Measurements from ENCODE around the gene IFIT3.

IFIT3 gene

DNA sequence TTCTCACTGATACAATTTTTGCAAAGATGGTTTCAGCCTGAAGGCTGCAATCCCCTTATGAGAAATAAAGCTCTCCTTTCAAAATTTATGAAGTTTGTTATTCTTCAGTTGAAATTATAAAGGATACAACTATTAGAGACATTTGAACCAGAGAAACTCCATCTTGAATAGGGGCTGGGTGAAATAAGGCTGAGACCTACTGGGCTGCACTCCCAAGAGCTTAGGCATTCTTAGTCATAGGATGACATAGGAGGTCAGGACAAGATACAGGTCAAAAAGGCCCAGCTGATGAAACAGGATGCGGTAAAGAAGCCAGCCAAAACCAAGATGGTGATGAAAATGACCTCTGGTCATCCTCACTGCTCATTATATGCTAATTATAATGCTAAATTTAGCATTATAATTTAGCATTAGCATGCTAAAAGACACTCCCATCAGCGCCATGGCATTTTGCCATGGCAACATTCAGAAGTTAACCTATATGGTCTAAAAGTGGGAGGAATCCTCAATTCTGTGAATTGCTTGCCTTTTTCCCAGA lies 27.7 kb downstream of the IFIT3 start:
- no peak for DNase-seq

DNA sequence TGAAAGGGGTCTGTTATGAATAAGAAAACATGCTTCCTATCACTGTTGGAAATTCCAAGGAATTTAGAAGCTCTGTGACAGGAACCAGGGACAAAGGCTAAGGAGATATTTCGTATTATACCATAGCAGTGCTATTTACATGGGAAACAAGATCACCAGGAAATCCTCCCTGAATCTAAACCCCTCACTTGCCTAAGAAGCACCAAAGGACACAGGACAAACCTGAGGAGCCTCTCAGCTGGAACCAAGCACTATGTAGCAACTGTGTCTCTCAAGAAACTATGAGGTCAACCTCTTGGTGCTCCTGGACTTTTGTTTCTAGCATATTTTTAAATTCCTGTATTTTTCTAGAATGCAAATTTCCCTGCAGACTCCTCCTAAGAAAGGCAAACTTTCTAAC lies 29.3 kb downstream of the IFIT3 start:
- DNase-seq, result no peak

DNA sequence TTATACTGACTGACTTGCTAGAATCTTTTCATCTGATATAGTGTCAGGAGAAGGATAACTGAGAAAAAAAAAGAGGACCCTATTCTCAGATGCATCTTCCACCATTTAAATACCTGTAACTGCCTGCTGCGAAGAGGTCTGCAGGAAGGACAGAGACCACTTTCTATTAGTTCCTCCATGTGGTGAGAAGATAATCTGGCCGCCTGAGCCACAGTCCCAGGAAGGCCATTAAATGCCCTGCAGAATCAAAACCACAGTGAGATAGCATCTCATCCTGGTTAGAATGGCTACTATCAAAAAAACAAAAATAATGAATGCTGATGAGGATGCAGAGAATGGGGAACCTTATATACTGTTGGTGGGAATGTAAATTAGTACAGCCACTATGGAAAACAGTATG lies 30.2 kb downstream of the IFIT3 start:
- DNase-seq, result no peak

DNA sequence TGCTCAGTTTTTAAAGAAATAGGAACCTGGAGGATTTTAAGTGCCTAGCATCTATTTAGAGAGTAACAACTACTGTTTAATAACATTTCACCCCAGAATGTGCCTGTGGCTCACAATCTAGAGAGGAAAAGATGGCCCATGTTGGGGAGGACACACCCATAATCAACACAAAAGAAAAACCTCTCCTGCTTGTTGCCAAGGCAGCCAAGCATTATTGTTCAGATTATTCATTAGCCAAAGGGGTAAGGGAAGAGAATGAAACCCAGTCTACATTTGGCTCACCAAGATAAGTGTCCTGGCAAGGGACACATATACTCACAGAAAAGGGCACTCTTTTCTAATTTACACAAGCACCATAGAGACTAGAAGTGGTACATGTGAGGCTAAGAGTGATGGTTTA lies 32.4 kb downstream of the IFIT3 start:
- no peak for DNase-seq

DNA sequence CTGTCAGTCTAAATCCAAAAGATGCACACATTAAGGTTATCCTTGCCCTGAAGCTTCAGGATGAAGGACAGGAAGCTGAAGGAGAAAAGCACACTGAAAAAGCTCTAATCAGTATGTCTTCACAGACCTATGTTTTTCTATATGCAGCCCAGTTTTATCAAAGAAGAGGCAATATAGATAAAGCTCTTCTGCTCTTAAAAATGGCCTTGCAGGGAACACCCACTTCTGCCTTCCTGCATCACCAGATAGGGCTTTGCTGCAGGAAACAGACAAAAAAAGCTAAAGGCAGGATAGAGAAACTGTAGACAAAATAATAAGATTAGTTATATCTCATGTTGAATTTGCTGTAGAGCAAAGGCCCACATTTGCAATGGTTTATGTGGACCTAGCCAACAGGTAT lies 35.1 kb downstream of the IFIT3 start:
- DNase-seq, result no peak

DNA sequence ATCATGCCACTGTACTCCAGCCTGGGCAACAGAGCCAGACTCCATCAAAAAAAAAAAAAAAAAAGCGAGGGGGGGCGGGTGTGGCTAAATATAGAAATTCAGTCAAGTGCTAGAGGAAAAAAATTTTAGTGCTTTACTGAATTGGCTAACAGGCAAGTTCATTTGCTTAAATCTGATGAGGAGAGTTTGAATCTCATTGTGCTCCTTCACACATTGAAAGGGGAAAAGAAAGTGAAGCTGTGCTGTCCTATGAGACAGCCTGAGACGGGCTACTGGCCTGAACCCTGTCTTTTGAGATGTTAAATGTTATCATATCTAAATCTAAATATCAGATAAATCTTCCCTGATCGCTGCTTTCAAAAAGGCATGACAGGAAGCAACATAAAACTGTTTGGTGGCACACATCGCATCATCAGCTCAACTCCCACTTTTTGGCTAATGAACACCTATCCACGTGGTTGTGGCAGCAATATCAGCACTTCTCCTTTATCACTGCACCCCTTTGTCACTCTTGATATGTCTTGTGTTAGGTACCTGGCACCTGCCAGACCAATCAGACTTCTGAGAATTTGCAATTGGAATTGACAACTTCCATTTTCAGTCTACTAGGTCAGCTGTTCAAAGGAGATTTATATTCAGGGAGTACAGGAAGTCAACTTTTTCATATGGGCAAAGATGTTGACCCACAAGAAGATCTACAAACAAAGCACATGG lies 36.1 kb downstream of the IFIT3 start:
- DNase-seq, result no peak

DNA sequence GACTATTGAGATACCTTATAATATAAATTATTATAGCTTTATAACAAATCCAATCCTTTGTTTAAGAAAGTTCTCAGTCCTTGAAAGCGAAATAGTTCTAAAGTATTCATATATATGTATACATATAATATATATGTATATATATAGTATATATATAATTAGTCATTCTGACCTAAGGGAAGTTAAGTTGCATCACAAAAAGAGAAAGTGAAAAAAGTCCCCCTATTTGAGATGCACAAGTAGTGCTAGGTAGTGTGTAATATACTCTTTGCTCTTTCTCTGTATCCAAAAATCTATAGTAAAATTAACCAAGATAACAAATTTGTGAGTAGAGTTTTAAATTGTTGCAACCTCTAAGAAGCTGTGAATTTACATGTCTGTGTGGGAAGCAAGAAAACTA lies 36.7 kb downstream of the IFIT3 start:
- DNase-seq, result no peak

DNA sequence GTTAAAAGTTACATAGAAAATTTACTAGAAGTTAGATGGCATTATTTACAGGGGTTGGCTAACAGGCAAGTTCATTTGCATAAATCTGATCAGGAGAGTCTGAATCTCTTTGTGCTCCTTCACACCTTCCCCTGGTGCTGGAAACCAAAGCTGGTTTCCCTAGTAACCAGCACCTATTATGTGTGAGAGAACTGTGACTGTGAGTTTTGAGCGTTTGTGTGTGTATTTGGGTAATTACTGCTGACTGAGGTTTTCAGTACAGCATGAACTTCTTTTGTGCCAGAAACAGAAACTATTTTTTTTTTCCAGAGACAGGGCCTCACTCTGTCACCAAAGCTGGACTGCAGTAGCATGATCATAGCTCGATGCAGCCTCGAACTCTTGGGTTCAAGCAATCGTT lies 39.7 kb downstream of the IFIT3 start:
- DNase-seq, result peak in 11 of 56 donors; percentile 6 to 57 (median 19)

DNA sequence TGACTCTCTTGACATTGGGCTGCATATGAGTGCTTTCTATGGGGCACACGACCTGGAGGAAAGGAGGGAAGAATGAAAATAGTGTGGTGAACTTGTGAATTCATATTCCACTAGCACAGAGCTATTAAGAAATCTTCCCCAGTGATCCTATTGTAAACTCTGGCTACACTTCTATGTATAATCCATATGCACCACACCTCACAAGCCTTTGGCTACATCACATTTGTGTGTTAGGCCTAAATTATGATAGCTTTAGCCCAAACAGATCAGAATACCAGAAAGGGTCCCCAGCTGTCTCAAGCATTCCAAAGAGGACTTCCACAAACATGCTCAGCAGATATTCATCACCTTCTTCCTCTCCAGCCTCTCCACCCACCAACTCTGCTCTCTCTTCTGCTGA lies 40.3 kb downstream of the IFIT3 start:
- no peak for DNase-seq

DNA sequence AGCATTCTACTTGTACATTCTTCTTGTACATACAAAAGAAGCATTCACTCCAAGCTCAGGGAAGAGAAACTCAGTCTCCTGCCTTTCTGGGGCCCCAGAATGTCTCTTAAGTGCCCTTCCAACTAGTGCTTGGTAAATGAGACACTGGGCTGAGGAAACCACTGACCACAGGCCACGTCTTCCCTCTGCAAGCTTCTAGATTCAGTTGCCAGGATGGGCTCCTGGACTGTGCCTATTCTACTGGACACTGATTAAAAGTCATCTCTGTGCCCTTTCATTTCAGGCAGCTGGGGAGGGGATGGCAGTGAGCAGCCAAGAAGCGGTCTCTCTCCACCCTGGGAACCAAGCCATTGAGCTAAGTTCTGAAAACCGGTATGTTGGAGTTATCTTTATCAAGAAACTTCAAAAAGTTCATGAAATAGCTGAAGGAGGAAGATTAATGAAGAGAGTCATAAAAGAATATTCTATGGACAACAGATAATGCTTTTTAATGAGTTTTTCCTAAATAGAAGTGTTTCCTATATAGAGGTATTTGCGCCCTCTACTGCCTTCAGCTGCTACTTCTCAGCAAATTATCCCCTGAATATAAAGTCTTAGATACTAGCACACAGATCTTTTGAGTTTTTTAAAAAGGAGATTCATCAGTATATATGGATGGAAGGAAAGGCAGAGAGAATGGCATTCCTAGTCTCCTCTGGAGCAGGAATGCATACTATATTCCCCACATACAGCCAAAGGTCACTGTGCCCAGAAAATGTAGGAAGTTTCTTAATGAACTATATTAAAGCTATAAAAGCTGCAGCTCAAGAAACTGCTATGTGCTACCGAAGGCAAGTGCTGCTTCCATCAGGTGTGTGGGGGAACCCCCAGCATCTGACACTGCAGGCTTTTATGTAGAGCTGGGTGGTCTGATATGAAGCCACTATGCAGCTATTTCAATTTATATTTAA lies 41.6 kb downstream of the IFIT3 start:
- DNase-seq, result peak in 21 of 56 donors; percentile 12 to 60 (median 25)

DNA sequence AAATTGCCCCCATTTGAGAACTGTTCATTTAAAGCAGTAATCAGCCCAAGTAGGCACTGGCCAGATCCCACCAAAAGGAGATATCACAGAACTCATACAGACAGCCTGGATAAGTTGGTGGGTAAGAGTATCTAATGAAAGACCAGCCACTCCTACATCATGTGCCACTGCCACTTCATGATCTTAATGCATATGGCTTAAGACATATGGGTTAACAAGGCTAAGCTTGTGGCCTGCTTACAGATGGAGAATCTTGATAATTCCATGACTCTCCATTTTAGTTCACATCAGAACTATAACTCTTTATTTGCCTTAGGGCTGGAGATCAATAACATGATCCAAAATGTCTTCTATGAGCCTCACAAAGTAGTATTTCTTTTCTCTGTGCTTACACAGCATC lies 43.3 kb downstream of the IFIT3 start:
- DNase-seq, result no peak

DNA sequence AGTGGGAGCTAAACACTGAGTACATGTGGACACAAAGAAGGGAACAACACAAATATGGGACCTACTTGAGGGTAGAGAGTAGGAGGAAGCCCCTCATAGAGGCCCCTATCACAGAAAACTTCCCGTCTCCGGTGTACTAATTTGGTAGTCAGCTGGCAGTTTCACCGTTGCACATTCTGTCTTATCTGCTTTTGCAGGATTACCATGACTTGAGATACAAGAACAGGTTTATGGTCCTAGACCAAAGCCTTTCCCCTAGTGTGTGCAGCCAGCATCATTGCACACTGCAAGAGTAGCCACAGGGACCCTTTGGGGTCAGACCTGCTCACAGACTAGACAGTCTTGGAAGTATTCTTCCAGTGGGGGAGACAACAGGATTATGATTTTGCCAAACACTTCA lies 44.2 kb downstream of the IFIT3 start:
- no peak for DNase-seq

DNA sequence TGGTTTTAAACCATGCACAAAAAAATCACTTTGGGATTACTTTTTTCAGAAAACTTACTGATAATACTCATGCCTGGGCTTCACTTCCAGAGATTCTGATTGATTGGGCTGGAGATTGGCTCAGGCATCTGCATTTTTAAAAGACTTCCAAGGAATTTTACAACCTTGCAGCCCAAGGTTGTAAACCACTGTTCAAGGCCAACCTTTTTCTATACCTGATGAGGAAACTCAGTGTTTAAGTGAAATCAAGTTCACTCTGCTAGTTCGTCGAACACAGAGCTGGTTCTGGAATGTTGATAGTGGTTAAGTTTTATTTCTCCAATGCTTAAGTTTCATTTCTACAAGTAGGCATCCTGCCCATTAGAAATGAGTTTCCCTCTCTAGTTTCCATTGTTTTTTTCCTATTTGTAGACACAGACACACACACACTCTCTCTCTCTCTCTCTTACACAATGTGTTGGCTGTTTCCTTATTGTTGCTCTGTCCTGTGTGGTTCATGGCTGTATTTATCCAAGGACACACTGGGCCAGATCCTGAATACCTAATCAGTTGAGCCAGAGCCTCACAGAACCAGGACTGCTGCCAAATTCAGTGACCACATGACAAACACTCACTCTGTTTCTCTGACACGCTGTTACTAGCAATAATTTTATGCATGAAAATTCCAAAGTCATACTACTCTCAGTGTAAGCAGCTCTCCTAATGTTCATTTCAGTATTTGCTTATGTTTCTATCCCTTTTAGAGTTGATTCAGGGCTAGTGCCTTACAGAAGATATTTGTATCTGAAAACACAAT lies 46.3 kb downstream of the IFIT3 start:
- DNase-seq, result peak in 54 of 56 donors; percentile 8 to 94 (median 78)

DNA sequence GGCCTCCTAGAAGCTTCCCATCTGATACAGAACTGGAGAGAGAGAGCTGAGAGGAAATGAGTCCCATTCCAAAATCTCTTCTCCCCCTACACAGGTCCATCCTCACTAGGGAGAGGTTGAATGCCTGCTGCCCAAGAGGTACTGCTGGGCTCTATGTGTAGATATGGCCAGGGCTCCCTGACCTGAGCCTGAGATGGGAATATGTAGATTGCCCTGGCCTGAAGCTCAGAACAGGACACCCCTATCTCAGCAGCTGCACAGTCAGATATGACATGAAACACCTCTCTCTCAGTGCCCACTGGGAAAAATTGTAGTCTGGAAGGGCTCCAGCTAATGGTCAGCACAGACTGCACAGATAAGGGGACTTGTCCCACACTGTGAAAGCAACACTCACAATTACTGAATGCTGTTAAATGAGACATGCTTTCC lies 46.9 kb downstream of the IFIT3 start:
- DNase-seq, result peak in 11 of 56 donors; percentile 11 to 62 (median 34)

DNA sequence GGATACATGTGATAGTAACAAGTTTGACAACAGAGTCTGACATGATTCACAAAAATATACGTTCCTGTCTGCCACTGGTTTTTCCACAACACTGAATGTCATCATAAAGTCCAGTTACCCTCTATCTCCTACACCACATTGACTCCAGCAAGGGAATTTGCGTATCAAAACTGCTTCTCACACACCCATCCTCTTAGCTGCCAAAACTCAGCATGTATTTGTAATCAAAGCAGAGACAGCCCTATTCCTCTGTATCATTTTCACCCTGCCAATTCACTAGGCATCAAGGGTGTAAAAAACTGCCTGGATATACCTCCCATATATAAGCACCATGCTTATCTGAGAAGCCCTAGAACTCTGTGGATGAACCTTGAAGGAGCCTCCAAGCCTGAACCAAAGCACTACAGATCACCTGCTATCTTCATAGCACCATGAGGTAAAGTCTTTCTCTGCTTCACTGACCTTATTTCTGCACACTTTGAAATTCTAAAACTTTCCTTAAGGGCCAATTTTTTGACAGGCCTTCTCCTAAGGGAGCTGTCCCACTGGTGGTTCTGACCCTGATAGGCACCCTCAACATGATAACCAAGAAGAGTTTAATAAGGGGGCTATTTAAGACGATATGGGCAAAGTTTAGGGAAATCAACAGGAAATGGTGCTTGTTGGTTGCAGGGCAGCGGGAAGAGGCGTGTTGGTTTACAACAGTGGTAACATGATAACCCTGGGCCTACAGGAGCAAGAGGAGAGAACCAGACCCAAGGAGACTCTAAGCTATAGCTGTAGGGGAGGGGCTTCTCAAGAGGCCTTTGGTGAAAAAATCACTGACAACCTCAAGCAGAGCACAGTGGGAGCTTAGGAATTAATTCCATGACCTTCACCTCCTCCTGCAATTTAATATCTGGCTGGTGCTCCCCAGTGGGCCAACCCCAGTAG lies 50.2 kb downstream of the IFIT3 start, which contains the start of gene IFIT1B:
Gene IFIT1B, plus strand, starts transcription at position 352 of the 933 bp plus-strand sequence. Its CDS starts 80 bp downstream, at position 432.
- DNase-seq, result no peak

DNA sequence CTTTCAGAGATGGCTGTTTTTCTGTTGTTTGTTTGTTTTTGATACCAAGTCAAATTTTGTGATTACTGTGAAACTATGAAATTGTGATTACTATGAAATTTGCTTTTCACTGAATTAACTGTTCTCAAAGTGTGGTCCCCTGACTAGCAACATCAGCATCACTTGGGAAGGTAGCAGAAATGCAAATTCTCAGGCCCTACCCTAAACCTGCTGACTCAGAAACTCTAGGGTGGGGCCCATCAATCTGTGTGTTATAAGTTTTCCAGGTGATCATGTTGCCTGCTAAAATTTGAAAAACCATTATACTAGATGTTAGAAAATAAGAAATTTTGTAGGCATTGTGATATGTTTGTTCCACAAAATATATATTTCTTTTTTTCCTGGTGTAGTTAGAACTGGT lies 51.3 kb downstream of the IFIT3 start:
- no peak for DNase-seq

DNA sequence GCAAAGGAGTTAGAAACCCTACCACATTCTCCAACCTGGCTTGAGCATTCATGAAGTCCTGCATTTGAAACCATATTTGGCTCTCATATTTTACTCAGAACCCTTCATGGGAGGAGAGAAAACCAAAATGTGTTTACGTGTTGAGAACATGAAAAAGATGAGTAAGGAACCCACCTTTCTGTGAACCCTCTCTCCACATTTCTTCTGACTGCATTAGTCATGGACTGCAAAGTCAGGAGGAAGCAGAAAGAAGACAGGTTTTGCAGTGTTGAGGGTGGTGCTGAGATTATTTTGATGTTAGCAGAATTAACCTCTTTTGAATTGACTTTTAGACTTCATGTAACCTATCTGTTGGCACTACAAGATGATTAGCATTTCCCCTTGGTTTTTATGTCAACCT lies 55.0 kb downstream of the IFIT3 start:
- DNase-seq, result no peak

DNA sequence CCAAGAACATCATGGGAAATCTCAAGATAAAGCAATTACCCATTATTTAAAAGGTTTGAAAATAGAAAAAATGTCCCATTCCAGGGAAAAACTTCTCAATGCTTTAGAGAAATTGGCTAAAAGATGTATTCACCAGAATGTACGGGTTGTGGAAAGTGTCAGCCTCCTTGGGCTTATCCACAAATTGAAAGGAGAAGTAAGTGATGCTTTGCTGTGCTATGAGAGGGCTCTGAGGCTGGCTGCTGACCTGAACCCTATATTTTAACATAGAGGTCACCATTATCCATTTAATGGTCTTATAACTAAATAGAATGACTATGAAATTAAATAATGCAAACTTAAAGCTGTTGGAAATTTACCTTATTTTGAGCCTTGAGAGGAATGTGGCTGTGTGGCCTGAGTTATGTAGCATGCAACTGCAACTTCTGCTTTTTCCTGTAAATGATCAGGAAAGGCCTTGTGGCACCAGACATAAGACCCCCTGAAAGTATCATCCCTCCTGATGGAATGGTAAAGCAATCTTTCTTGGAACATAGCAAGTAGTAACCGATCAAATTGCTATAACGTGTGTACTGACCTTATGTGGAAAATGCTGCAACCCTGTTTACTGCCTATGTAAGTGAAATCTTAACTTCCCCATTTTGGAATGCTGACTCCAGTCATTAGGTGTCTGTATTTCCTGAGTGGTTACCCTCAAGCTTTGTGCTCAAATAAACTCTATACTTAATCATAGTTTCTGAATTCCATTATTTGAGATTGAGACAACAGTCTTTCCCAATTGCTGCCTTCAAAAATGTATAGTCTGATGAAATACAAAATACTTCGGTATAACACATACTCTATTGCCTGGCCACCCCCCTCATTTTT lies 56.9 kb downstream of the IFIT3 start:
- no peak for DNase-seq

DNA sequence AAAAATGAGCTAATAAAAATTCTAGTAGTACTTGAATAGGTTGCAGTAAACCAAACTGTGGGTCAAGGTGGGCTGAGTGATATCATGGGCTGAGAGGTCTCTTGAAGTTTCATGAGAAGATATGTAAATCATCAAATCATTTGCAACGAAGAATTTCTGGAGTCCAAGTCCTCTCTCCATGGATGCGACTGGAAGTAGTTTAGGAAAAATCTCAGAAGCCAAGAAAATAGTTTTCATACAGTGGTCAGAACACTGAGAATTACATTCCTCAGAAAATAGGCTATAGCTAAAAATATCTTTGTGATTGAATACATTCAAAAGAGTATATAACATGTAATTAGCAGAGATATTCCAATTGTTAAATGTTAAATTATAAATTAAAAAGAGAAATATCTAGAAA lies 61.0 kb downstream of the IFIT3 start:
- no peak for DNase-seq

All from nucleus accumbens (tissue), 56 donors.